Pulmonary artery endothelial cell (primary cell): ENCODE data around the gene DOCK11. TPM values are rescaled to one million over a fixed set of nuclear protein-coding genes. Genes with fewer than 3 reads are reported as not detected.

Source experiments
- DNase-seq: peaks from one replicate; pipeline ENCODE4 v3.0.0-alpha.2; 2011; ENCODE audit warnings: low read depth, low spot score
- total RNA-seq: library from RNA; depleted of rRNA; stranded (reverse); fragments of >200 nt; gene quantifications from 2 replicates; pipeline ENCODE4 v1.2.3, GENCODE V29; 2014

DOCK11 gene
- total RNA-seq, 1 donor from 2014 or later, result 1.1 TPM

- DNase-seq, result no peak
These were observed 34.8 kb downstream of the DOCK11 start for GRCh38 chrX:118530219-118530911.

GRCh38 chrX:118534716-118535493 lies 39.3 kb downstream of the DOCK11 start:
- no peak for DNase-seq

DNA sequence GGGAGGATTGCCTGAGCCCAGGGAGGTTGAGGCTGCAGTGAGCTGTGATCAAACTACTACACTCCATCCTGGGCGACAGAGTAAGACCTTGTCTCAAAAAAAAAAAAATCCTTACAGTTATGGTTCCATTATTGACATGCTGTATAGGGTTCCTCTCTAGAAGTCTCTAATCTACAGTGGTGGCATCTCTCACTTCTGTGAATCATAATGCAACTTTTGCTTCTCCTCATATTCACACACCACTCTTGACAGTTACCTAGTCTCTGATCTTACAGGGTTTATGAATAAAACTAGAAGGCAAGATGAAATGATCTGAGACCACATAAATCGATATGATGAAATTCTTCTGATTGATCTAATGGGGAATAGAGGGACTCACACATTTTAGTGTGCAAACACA lies 40.6 kb downstream of the DOCK11 start:
- no peak for DNase-seq

- no peak for DNase-seq
These were observed 41.3 kb downstream of the DOCK11 start for GRCh38 chrX:118536687-118537461.

DNA sequence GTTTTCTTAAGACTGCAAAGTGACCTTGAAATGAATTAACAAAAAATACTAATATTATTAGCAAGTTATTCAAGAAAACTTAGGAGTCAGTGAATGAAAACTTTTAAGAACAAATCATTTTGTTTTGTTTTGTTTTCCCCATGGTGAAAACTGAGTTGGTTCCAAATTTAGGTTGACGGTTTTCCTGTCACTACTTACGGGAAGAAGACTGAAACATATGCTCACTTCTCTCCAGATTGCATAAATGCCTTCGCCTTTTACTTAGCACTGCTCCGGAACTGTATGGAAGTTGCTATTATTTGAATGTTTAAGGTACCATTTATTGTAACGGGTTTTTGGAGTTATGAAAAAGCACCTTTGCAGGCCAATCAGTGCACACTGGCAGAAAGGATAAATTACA lies 42.8 kb downstream of the DOCK11 start:
- no peak for DNase-seq

DNA sequence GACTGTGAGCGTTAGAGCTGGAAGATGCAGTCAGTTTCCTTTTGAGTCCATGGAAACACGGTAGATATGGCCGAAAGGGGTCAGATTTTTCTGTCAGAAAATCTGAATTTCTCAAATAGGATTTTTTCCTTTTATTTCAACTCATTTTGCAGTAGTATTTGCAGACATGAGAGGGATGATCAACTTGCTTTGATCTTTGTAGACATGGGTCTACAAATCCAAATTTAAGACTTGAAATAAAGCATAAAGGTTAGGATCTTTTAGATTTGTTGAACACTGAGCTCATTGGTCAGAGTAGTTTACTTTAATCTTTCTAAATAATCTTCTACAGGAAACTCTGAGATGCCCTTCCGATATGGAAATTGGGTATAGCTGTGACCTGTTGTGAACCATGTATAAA lies 44.7 kb downstream of the DOCK11 start:
- no peak for DNase-seq

DNA sequence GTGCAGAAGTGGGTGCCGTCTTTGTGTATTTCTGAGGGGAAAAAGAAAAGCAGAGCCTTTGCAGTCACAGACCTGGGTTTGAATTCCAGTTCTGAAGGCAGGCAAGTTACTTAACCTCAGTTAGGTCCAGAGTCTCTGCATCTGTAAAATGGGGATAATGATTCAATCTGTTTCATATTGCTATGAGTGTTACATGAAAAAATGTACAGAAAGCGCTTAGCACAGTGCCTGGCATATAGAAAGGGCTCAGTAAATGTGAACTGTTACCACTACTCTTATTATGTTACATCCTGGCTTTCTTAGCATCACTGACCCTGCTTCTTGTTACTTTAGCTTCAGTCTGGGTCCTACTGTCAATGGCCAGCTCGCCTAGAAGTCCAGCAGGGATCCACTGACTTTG lies 45.9 kb downstream of the DOCK11 start:
- no peak for DNase-seq

- no peak for DNase-seq
These were observed 49.9 kb downstream of the DOCK11 start for GRCh38 chrX:118545510-118545909.

- DNase-seq, result no peak
These were observed 53.2 kb downstream of the DOCK11 start for GRCh38 chrX:118548841-118549240.

- no peak for DNase-seq
These were observed 55.2 kb downstream of the DOCK11 start for GRCh38 chrX:118550792-118551191.

DNA sequence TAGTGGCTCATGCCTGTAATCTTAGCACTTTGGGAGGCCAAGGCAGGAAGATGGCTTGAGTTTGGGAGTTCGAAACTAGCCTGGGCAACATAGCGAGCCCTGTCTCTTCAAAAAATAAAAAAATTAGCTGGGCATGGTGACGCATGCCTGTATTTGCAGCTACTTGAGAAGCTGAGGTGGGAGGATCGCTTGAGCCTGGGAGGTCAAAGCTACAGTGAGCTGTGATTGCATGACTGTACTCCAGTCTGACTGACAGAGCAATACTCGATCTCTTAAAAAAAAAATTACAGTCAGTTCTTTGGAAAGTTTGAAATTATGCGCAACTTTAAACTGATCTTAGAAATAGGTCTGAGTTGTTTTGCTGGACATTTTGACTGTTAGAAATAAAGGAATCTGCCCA lies 55.8 kb downstream of the DOCK11 start:
- no peak for DNase-seq

DNA sequence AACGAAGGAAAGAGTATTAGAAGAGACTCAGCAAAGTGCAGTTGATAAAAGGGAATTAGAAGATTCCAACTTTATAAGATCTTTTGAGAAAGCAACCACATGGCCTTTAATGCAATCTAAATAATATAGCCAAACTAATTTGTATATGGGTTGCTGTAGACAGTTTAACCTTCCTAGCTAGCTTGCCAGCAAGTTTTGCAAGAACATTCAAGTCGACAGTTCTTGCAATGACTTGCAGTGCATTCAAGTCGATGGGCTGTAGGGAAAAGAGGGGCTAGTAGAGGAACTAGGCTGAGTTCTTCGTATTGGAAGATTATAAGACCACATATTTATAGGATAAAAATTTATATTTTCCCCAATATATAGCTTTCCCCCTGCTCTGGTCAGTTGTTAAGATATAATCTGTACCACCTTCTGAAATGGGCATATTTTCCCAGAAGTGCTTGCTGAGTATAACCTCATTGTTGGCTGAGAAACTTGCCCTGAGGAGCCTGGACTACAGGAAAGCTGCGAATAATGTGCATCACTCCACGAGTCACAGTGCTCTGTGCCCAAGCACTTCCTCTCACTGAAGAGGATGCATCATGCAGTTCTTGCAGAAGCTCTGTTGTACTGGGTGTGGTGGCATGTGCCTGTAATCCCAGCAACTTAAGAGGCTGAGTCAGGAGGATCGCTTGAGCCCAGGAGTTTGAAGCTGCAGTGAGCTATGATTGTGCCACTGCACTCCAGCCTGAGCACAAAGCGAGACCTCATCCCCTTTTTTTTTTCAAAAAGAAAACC lies 56.7 kb downstream of the DOCK11 start:
- no peak for DNase-seq

- no peak for DNase-seq
These were observed 57.6 kb downstream of the DOCK11 start for GRCh38 chrX:118553042-118553710.

GRCh38 chrX:118554511-118554910 lies 58.9 kb downstream of the DOCK11 start:
- no peak for DNase-seq

- no peak for DNase-seq
These were observed 63.3 kb downstream of the DOCK11 start for GRCh38 chrX:118558926-118559325.

DNA sequence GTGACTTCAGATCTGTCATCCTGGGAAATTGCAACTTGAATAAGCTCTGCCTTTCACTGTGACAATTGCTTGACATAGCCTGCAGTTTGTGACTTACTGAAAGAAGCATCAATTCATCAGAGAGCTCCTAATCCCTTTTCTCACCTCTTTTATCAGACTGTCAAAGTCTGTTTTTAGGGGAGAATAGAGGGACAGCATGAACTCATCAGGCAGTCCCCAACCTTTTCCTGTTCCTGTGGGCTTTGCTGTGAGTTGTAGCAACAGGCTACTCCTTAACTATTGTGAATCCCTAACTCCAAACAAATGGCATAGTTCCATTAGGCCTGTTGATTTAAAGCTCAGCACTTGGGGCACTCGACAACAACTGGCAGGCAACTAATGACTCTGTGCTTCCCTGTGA lies 64.9 kb downstream of the DOCK11 start:
- no peak for DNase-seq

GRCh38 chrX:118562582-118563164 lies 67.1 kb downstream of the DOCK11 start:
- DNase-seq, result no peak

- no peak for DNase-seq
These were observed 68.9 kb downstream of the DOCK11 start for GRCh38 chrX:118564498-118564897.

DNA sequence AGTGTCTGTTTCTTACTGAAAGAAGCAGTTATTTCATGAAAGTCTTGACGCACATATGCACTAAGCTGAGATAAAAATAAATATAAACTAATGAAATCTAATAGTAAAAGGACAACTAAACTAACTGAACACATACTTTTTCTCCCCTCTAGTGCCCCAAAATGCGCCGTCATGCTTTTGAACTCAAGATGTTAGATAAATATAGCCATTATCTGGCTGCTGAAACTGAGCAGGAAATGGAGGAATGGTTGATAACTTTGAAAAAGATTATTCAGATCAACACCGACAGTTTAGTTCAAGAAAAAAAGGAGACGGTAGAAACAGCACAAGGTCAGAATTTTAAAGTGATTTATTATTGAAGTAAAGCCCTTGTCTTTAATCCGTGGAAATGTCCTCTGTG lies 70.2 kb downstream of the DOCK11 start:
- DNase-seq, result no peak

DNA sequence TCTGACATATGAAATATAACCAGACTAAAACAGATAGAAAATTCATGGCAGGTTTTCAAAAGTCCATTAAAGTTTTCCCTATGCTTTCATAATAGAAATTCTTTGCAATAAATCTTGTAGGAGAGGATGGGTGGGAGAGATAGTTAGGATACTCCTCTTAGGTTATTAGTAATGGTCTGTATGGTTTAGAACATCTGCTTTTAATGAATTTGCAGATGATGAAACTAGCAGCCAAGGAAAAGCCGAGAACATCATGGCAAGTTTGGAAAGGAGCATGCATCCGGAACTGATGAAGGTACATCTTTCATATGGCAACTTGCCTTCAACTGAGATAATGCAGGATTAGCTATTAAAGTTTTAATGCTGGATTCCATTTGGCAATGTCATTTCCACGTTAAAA lies 70.7 kb downstream of the DOCK11 start:
- no peak for DNase-seq

DNA sequence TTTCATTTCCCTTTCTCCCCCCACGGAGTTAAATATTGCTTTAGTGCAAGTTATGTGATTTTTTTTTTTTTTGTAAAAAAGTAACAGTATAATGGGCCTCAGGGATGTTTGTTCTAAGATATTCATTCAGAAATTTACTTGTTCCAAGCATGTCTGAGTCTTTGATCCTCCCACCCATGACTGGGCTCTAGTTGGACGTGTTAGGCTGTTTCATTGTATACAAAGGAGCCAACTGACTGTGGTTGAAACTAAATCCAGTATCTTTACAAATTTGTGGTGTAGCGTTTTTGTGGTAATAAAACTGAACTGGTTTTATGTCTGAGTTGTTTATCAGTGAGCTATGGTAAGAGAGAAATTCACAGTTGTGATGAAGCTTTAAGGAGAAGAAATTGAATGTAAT lies 74.1 kb downstream of the DOCK11 start:
- no peak for DNase-seq
